GM21825 (cell line): ENCODE data around the gene ATP6V0B.

ENCODE experiments used
- ATAC-seq: cut with Tn5 transposase; IDR thresholded peaks from one replicate; pipeline ENCODE4 v1.9.1; 2021; ENCODE audit warnings: mild to moderate bottlenecking, moderate library complexity; ENCODE audit not compliant: unreplicated experiment

Gene ATP6V0B

DNA sequence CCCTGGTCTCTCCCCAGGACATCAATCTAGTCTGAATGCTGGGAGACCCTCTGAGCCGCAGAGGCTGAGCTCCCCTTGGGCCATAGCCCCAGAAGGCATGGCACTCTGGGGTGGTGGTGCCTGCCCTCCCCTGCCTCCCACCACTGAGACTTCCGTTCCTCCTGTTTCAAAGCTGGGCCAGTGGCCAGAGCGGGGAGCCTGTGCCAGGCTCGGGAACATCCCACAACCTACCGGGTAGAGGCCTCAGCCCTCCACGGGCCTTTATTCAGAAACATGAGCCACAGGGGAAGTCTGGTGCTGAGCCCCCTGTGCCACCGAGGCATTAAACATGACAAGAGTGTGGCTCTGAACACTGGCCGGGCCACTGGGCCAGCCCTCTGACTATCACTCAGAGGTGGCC, 24.7 kb downstream of the ATP6V0B start:
- no peak for ATAC-seq

DNA sequence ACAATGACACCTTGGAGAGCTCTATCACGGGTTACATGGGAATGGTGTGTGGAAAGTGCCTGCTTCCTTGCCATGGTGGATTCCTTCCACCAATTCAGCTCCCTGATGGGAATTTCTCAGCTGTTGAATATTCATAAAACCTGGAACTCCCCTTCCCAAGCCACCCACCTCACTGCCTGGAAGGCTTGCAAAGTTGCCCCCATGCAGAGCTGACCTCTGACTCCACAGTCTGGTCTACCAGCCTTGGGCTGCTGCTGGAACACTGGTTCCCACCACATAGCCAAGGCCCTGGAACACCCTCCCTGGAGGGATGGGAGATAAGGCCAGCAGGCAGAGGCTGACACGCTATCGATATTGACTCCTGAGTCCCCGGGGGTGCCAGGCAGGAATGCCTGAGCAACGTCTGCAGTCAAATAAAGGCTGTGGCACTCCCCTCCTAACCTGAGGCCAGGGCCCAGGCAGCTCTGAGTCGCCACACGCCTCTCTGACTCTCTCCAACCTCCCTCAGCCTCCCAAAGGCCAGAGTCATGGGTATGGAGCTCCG, 25.4 kb downstream of the ATP6V0B start:
- no peak for ATAC-seq

DNA sequence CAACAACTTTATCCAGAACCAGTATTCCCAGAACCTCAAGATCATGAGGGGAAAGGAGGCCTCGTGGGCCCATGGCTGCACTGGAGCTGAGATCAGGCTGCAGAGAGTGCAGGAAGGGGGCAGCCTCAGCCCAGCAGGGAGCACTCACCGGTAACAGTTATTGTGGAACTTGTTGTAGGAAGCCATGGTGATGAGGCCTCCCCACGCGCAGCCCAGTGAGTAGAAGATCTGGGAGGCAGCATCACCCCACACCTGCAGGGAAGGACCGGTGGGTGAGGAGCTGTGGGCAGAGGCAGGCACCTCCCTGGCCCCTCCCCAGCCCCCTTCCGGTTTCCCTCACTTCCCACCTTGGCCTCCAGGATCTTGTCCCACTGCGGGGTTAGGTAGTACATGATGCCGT, 27.4 kb downstream of the ATP6V0B start:
- no peak for ATAC-seq

DNA sequence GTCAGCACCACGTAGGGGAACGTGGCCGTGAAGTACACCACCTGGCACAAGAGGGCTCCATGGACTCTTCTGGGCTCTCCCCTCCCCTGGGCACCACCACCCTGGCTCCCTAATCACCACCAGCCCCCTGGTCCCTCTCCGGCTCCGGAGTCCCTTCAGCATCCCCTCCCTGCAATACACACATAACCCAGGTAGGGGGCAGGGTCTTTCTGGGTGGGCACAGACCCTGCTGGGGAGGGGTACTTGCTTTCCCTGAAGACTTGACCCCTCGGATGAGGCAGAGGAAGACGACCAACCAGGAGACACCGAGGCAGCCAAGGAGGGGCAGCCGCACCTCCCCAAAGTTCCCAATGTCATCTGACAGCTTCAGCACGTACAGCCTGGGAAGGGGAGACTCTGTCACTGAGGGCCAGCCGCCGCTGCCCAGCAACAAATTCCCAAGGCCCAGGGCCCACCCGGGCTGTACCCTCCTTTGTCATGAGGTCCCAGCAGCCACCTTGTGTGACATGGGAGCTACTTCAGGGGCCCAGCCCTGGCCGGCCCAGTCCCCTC, 27.9 kb downstream of the ATP6V0B start:
- no peak for ATAC-seq

DNA sequence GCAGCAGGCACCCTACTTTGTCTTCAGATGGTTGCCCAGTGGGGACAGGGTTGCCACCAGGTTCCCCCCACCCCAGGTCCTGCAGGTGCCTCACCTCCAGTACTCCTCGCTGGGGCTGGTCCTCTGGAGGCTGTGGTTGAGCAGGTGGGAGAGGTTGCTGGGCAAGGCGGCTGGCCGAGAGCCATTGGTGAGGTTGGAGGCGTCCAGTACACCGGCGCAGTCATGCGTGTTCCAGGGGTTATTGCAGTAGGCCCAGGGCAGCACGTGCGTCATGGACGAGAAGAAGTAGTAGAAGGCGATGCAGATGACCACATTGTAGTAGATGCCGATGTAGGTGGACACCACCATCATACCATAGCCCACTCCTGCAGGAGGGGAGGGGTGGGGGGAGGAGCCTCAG, 33.5 kb downstream of the ATP6V0B start:
- no peak for ATAC-seq

DNA sequence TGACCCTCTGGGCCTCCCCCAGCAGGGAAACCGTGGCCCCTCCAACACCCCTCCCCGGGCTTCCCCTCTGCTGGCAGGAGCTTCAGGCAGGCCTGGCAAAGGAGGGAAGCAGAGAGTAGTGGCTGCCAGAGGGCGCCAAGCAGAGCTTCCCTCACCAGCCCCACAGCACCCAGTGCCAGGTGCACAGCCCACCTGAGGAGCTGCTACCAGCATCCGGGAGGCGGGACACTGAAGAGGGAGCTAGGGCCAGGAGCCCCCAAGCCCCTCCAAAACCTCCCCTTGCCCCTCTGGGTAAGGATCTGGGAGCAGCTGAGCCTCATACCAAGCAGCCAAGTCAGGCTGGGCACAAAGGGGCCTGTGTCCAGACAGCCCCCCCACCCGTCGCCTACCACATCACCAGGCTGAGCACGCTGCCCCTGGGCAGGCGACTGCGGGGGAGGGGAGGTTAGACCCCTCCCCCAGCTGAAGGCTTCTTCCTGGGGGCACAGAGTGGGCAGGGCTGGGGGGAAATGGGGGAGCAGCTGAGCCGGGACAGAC, 36.2 kb downstream of the ATP6V0B start:
- ATAC-seq = no peak

DNA sequence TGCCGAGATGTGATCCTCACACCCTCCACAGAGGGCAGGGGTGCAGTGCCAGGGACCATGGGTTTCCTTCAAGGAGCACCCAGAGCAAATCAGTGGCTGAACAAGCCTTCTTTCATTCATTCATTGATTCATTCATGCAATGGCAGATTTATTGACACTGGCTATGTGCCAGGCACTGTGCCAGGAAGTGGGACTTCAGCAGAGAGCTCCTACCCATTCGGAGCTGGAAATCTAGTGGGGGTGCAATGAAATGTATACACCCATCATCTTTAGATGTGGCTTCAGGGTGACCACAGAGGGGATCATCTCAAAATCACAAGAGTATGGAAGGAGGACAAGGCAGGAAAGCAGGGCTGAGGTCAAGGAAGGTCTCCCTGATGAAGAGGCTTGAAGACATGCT, 37.6 kb downstream of the ATP6V0B start:
- no peak for ATAC-seq

DNA sequence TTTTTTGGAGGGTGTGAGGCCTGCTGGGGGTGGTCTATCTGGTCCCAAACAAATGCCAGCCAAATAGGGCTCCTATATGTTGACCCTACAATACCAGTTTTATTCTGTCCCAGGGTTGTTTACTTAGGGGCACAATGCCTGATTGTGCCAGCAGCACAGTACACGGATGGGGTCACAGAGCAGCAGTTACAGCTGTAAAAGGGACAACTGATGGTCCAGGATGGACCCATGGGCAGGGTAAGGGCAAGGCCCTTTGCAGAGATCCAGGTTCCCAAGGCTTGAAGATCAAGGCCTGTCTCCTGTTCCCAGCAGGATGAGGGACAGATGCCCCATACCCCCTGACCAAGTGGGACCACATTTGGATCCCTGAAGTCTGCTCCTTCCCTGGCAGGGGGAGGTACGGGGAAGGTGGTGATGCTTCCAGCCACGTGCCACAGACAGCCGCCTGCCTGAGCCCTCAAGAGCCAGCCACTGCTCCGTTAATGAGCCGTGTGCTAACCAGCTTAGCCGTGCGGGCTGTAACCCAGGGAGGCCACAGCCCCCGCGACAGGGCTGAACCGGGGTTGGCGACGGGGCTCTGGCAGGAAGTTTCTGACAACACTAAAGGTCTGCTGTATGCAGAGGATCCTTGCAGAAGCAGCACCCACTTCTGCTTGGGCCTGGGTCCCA, 38.3 kb downstream of the ATP6V0B start:
- ATAC-seq = no peak

DNA sequence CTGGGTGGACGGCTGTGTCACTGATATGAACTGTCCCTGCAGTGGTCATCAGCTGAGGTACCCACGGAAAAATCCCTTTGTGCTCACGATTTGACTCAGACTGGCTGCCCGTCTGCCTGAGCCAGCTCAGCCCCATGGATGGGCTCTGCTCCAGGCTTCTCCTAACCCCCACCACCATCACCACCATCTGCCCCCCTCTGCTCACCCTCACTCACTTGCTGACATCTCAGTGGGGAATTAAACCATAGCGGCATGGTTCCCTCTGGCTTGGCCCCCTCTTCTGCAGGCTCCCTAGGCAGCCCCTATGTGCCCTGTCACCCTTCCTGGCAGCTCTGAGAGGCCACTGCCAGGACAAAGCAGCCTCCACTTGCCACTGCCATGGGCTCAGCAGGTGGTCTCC, 39.2 kb downstream of the ATP6V0B start:
- ATAC-seq = no peak

DNA sequence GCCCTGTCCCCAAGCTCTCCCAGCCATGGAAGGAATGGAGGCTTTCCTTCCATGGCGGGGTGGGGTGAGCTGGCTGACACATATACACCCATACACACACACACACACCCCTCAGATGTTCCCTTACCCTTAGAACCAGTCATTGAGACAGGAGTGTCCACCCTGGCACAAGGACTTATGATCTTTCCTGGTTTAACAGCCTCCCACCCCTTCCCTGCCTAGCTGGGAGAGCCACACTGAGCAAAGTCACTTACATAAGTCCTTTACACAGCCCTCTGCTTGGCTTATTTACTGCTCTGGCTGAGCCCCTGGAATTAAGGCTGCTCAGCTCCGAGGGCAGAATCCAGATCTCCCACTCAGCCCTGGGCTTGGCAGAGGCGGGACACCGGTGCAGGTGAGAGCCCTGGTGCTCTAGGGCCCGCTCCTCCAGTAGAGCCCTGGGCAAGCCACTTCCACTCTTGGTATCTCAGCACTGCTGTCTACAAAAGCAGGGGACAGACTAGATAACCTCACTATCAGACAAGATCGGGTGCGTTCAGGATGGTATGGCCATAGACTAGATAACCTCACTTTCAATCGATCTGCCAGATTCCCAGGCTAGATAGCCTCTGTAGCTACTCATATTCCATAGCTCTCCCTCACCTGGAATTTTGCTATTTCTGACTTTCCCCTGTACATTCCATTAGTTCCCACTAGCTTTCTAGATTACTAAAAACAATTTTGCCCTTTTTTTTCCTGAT, 39.8 kb downstream of the ATP6V0B start:
- no peak for ATAC-seq

DNA sequence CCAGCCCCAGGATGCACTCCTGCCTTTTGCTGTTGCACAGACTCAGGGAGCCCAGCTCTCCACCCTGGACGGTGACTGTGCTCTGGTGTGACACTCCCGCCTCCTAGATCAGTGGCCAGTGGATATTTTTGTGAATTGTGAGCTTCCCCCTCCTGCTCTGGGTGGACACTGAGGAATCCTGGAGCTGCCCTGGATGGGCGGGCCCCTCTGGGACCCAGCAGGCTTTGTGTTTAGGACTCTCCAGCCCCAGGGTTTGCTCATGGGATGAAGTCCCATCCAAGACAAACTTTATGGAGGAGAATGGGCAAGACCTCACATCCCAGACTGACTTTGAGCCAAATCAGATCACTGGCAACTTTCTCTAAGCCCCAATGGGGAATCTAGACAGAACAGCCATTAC, 40.4 kb downstream of the ATP6V0B start:
- ATAC-seq = no peak

DNA sequence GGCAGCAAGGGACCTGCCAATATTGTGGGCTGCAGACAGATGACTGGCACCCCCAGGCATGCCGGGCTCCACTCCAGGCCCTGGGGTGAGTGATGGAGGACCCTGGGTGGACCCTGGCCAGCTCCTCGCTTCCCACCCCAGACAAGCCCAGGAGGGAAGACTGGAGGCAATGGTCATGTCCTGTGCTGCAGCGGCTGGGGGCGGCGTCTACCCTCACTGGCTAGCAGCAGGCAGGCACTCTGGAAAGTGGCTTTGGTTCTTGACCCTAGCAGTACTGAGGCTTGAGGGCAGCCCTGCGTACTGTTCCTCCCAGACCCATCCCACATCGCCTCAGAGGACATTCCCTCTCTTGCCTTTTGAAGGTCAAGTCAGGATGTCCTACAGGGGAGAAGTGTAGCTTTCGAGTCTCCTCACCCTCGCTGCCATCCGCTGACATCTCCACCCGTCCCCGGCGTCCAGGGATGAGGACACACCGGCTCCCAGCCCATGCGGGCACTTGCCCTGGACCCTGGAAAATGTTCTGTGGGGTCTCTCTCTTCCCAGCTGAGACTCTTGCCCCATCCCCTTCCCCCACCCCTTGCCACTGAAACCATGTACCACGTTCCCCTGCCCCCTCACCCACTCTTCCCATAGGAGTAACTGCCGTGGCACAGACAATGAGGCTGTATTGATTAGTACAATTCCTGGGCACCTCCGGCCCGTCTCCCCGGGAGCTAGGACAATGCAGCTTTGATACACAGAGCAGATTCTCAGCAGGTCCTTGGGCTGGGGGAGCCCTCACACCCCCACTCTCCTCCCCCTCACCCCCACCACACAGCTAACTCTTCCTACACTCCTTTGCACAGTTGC, 41.5 kb downstream of the ATP6V0B start:
- ATAC-seq = no peak

DNA sequence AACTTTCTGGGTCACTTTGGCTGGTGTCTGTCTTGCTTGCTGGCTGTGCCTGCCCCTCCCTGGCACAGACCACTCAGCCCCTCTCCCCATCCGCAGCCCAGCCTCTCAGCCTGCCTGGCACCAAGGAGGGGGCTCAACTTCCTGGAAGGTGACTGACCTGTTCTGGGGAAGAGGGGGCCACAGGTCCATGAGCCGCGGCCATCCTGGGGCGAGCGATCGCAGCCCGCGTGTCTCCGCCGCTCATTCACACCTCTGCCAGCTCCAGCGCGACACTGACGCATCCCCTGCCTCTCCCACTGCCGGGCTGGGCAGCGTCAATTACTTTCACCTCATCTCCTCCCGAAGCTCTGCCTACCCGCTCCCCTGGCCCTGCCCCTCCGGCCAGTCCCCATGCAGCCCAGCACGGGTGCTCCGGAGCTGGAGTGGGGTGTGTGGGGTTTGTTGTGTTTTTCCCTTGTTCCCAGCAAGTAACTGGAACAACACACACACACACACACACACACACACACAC, 42.2 kb downstream of the ATP6V0B start:
- ATAC-seq = no peak

DNA sequence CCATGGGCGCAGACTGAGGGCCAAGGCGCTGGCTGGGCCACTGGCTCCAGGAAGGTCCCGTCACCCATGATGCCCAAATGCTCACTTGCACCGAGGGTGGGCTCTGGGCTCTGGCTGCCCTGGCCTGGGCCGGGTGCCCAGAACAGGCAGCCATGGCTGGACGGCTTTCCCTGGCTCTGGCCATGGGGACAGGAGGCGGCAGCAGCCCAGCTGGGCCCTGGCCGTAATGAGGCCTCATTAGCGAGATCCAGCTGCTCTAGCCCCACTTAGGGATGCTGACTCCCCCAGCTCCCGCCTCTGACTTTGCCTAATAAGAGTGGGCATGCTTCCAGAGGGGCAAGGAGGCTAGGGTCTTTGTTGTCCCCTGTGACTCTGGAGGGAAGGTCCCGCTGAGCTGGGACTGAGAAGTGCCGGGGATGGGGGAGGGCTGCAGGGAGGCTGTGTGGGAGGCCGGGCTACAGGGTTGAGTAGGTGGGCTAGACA, 44.7 kb downstream of the ATP6V0B start:
- no peak for ATAC-seq

DNA sequence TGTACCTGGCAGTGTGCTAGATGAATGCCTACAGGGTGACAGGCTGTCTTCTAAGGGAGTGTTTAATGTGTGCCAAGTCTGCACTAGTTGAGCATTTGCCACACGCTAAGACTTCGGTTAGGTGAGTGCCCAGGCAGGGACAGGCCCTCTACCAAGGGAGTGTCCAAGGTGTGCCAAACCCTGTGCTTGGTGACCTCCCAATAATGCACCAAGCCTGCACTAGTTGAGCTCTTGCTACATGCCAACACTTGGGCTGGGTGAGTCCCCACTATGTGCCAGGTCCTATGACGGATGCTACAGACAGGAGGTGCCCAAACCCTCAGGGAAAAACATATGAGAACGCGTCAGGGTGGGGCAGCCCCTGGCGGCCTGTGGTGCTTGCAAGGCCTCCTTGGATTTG, 45.7 kb downstream of the ATP6V0B start:
- ATAC-seq = no peak

DNA sequence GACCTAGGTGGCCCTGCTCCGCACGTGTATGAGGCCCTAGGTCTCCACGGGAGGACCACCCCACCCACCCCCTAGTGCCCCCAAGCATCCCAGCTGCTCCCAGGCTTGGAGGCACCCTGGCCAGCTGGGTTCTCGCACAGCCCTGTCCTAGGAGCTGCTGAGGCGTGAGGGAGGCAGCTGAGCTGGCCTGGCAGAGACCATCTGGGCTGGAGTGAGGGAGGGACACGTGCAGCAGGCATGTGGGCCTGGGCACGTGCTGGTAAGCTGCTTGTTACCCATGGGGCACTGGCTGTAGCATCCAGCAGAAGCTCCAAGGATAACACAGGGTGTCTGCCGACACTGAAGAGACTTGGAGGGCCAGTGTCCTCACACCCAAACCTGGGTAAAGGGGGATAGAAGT, 46.4 kb downstream of the ATP6V0B start:
- ATAC-seq = no peak

DNA sequence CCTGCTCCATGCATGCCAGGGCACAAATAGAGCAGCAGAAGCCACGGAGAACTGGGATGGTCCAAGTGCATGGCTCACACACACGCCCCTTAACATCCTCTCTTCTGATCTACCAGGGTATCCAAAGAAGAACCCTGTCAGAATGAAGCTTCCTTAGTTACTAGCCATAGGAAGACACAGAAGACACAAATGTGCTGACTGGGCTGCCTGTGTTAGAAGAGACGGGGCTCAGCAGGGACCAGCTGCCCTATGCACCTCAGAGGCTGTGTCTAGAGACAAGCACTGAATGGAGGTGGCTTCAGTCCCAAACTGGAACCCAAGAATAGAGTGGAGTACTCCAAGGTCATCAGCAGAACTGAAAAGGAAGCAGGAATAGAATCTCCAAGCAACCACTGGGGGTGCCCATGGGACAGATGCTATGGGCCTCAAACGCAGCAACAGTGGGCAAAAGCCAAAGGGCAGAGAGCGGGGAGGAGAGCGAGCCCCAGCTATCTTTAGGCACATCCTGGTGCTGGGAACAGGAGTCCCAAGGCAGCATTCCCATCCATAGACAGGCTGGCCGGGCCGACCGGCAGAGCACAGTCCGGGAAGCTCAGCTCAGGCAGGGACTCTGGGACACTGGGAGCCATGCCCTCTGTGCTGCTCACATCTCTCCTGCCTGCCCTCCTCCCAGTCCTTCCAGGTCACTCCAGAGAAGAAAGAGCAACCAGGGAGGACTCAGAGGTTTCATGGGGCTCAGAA, 47.0 kb downstream of the ATP6V0B start:
- ATAC-seq = no peak

DNA sequence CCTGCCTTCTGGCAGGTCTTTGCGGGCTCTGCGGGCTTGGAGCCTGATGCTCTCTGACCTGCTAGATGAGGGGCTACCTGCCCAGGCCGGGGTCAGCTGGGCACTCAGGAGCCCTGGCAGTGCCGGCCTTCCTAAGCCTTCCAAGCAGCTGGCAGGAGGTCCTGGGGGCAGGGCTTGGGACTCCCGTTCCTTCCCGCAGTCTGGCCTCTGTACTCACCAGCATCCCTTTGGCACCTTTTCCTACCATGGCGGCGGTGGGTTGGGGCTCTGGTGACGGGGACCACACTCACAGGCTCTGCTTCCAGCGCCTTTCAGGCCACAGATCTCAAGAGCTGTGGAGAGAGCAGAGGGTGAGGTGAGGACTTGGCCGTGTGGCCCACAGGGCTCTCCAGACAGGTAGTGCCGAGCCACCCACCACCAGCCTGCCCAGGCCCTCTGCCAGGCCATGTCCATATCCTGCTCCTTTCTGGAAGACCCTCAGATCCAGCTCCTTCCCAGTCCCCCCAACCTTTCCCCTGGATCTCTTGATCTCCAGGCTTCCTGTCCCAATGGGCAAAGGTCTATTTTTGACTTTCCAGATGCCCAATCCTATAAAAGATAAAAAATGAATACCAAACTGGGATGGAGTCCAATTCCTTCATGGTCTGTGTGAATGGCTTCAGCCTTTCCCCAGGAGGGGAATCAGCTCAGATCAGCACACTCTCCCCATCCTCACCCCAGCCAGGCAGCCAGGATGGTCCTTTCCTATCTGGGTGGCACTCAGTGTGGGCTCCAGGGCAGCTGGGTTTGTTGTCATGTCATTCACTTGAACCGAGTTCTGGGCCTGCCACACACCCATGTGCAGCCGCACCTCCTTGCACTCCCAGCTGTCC, 49.5 kb downstream of the ATP6V0B start:
- no peak for ATAC-seq
